Activated CD4-positive, alpha-beta T cell treated with anti-CD3 and anti-CD28 coated beads, Interleukin-2, amount 10 ng/mL, durations not matched to agents 7 days and 5 days (primary cell): ENCODE results near the gene HDGF. TPM values are rescaled to one million over a fixed set of nuclear protein-coding genes. Genes with fewer than 3 reads are reported as not detected.

ENCODE experiments used
- CTCF ChIA-PET: fragments of 350-600 bp; sonication (Branson Sonifier 250); formaldehyde crosslinking; loops from one replicate; lab custom pipeline; 2021; ENCODE audit warnings: antibody characterized with exemption; lab: Charles Lee
- POLR2A ChIA-PET: fragments of 350-600 bp; sonication (Branson Sonifier 250); formaldehyde crosslinking; loops from one replicate; lab custom pipeline; 2021; ENCODE audit warnings: antibody characterized with exemption; lab: Charles Lee
- DNase-seq: peaks from one replicate; pipeline ENCODE4 v3.0.0-alpha.2; 2020
- H3K27ac Mint-ChIP-seq: one replicate; pipeline ENCODE4 v1.8.0; 2021; ENCODE audit warnings: mild to moderate bottlenecking, moderate library complexity, mixed read lengths
- H3K27me3 Mint-ChIP-seq: one replicate; pipeline ENCODE4 v1.8.0; 2021; ENCODE audit warnings: mixed read lengths
- H3K36me3 Mint-ChIP-seq: one replicate; pipeline ENCODE4 v1.8.0; 2021; ENCODE audit warnings: low read depth, mixed read lengths
- H3K4me1 Mint-ChIP-seq: one replicate; pipeline ENCODE4 v1.8.0; 2021; ENCODE audit warnings: mixed read lengths
- H3K4me3 Mint-ChIP-seq: one replicate; pipeline ENCODE4 v1.8.0; 2021; ENCODE audit warnings: mild to moderate bottlenecking, moderate library complexity, mixed read lengths
- H3K9me3 Mint-ChIP-seq: one replicate; pipeline ENCODE4 v1.8.0; 2021; ENCODE audit warnings: mixed read lengths
- total RNA-seq, 2 experiments: library from RNA; stranded (reverse); gene quantifications; one replicate each; pipeline ENCODE4 v1.2.3, GENCODE V29; 2021

HDGF gene
- total RNA-seq, result 100 to 1,000 TPM; 288 to 301 TPM

DNA sequence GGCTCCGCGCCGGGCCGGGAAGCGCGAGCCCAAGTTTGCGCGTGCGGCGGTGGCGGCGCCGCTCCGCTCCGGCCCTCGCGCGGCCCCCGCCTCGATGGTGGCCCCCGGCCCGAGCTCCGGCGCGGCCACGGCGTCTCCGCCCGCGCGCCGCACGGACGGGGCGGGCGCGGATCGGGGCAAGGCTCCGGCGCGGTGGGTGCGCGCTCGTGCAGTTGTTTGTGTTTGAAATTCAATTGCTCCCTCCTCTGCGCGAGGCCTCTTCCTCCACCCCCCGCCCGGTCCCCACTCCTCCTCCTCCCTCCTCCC is at the start of gene HDGF:
TSS of gene HDGF (minus strand) at position 225 of the 306 bp plus-strand sequence. CDS start 246 bp downstream, outside the sequence.
- Mint-ChIP-seq H3K27me3 (no peaks in the 10 kb centered on the region), H3K4me1 (peaks cover 51% of the 10 kb centered on the region), H3K27ac (peak within 1 kb of the TSS; percentile 95), H3K4me3 (peak within 1 kb of the TSS; percentile 95), H3K36me3 (peaks cover 33% of the 10 kb centered on the region), H3K9me3 (no peaks in the 10 kb centered on the region)
- ChIA-PET POLR2A (interaction anchor here (0.5 to 1.9 kb wide), 6 partner anchors 9 to 23 kb away, joined by 3 to 8 read pairs (median 4); partner anchors contain the start of genes ISG20L2, METTL25B, MRPL24 and PRCC), CTCF (interaction anchor here (0.9 to 2.4 kb wide), 8 partner anchors 9 to 177 kb away, joined by 3 to 13 read pairs (median 4); partner anchors contain the start of genes NTRK1 and PRCC)
- no peak for DNase-seq

DNA sequence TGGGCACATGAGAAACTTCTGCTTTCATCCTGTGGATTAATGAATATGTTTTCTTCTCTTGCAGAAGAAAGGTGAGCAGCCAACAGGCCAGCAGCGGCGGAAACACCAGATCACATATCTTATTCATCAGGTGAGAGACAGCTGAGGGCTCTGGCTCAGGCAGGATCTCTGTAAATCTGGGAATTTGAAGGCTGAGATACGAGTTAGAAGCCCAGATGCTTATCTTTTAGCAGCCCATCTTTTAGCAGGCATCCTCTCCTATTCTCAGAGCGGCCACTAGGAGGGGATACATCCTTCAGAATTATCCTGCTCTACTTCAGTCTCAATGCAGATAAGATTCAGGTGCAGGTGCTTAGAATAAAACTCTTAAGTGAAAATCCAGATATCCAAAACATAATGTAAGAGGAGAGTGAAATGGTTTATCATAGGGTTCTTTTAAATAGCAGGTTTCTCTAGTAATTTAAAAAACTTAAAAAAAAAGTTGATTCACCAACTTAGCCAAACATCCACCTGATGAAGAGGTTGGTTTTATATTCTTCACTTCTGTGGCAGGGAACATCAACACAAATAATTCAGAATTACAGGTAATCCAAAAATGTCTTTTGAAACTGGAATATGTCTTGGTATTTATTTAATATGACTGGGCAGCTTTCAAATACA is 45.9 kb upstream of the HDGF start:
- Mint-ChIP-seq H3K4me3 (no peak overlapping the region), H3K36me3 (peaks cover 42% of the 10 kb centered on the region), H3K4me1 (peaks cover 20% of the 10 kb centered on the region), H3K27me3 (no peaks in the 10 kb centered on the region), H3K9me3 (no peaks in the 10 kb centered on the region), H3K27ac (no peak overlapping the region)
- ChIA-PET CTCF (interaction anchor here (0.7 to 21.9 kb wide), 12 partner anchors 10 to 130 kb away, joined by 3 to 247 read pairs (median 4); partner anchors contain the start of genes INSRR and NTRK1), POLR2A (no interaction called here)
- DNase-seq, result peak; percentile 77

DNA sequence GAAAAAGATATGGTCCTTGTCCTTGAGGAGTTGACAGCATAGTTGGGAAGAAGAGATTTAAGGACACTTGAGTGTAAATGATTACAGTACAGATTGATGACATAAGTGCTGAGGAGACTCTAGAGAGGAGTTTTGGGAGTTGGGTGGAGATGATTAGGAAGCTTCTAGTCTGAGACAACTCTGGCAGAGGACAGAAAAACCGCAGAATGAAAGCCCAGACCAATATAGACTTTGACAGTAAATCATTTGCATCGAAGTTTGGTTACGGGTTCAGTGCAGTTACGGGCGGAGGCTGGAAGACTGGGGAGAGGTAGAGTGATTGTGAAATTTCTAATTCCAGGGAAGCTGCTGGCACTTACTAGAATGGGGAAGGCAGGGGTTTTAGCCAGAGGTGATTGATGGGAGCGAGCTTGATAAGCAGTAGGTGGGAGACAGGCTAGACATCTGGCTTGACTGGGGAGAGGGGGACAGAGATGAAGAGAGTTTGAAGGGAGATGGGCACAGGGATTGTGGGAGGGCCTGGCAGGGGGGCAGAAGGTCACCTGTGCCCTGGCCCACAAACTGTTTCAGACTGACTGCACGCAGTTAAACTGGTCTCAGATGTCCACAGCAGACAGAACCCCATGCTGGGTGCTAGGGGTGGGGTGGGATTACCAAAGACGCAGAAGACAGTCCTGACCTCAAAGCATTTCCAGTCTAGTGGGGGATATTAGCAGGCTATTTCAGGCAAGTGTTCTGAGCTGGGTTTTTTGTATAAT is 45.0 kb upstream of the HDGF start:
- H3K4me3 Mint-ChIP-seq, result no peak overlapping the region
- peaks cover 45% of the 10 kb centered on the region for H3K36me3 Mint-ChIP-seq
- H3K27me3 Mint-ChIP-seq, result no peaks in the 10 kb centered on the region
- H3K27ac Mint-ChIP-seq, result no peak overlapping the region
- H3K9me3 Mint-ChIP-seq, result no peaks in the 10 kb centered on the region
- no peak for DNase-seq
- CTCF ChIA-PET, result interaction anchor here (0.7 to 21.9 kb wide), 13 partner anchors 9 to 131 kb away, joined by 3 to 247 read pairs (median 4); partner anchors contain the start of genes INSRR and NTRK1
- peaks cover 15% of the 10 kb centered on the region for H3K4me1 Mint-ChIP-seq
- POLR2A ChIA-PET, result no interaction called here

DNA sequence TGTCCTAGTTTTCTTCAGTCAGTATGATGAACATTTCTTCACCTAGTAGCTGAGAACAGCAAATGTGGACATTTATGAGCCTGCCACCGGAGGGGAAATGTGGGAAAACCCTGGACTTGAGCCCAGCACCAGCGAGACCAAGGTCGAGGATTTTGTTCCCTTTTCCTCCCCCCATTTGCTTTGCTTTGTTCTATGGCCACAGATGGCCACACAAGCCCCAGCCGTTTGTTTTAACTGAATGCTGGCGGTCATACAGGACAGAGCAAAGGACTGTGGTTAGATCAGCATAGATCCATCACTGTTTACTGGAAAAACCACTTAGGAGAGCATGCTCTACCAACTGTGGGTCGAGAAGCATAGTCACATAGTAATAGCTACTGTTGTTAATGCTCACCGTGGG is 44.3 kb upstream of the HDGF start:
- Mint-ChIP-seq H3K4me3 (no peak overlapping the region), H3K9me3 (no peaks in the 10 kb centered on the region), H3K27me3 (no peaks in the 10 kb centered on the region), H3K4me1 (peaks cover 7% of the 10 kb centered on the region), H3K36me3 (peaks cover 51% of the 10 kb centered on the region), H3K27ac (no peak overlapping the region)
- no peak for DNase-seq
- ChIA-PET CTCF (interaction anchor here (0.9 to 21.9 kb wide), 6 partner anchors 10 to 96 kb away, joined by 3 to 247 read pairs (median 6); partner anchors contain the start of genes INSRR and NTRK1), POLR2A (no interaction called here)

DNA sequence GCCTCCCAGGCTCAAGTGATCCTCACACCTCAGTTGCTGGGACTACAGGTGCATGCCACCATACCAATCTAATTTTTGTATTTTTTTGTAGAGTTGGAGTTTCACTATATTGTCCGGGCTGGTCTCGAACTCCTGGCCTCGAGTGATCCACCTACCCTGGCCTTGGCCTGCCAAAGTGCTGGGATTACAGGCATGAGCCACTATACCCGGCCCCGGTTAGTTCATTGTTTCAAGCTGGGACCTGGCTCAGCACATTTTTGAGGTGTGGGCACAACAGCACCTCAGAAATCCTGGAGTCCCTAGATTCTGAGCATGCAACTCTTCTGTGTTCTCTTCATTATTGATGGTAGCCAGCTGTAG is 43.9 kb upstream of the HDGF start:
- DNase-seq, result no peak
- POLR2A ChIA-PET, result no interaction called here
- no peak overlapping the region for H3K4me3 Mint-ChIP-seq
- CTCF ChIA-PET, result interaction anchor here (0.9 to 21.9 kb wide), 5 partner anchors 10 to 89 kb away, joined by 3 to 247 read pairs (median 8); partner anchors contain the start of genes INSRR and NTRK1
- peaks cover 53% of the 10 kb centered on the region for H3K36me3 Mint-ChIP-seq
- no peaks in the 10 kb centered on the region for H3K9me3 Mint-ChIP-seq
- H3K27me3 Mint-ChIP-seq, result no peaks in the 10 kb centered on the region
- H3K4me1 Mint-ChIP-seq, result peaks cover 6% of the 10 kb centered on the region
- H3K27ac Mint-ChIP-seq, result no peak overlapping the region

DNA sequence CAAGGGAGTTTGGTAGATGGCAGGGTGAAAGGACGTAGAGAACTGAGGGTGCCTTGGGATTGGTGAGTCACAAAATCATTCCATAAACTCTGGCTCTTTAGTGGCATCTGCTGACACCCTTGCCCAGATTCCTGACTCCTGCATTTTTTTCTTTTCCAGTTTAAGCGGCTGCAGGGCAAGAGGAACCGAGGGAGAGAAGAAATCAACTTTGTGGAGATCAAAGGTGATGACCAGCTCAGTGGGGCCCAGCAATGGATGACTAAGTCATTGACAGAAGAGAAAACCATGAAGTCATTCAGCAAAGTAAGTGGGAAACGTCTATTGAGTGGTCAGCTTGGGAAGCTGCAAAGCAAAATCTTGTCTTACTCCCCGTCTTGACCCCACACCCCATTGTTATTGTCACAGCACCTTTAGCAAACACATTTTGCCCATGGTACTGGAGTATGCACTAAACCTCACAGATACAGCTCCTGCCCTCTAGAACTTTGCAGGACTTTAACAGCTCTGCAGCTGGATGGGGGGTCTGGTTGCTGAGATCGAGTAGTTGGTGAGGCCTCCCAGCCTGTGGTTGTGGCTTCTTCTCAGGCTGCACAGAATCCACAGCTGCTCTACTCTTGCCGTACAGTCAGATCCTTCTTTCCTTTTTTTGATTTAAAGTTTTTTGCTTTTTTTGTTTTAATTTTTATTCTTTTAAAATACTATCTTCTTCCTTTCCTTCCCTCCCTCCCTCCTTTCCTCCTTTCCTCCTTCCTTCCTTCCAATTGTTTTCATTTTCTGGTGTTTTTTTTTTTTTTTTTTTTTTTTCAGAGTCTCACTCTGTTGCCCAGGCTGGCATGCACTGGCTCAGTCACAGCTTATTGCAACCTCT is 43.3 kb upstream of the HDGF start:
- DNase-seq, result no peak
- no peaks in the 10 kb centered on the region for H3K9me3 Mint-ChIP-seq
- H3K36me3 Mint-ChIP-seq, result peaks cover 57% of the 10 kb centered on the region
- POLR2A ChIA-PET, result no interaction called here
- no peaks in the 10 kb centered on the region for H3K27me3 Mint-ChIP-seq
- CTCF ChIA-PET, result interaction anchor here (2.0 to 21.9 kb wide), 2 partner anchors 64 to 89 kb away, joined by 4 to 247 read pairs; partner anchors contain the start of genes INSRR and NTRK1
- H3K27ac Mint-ChIP-seq, result no peak overlapping the region
- H3K4me3 Mint-ChIP-seq, result no peak overlapping the region
- peaks cover 4% of the 10 kb centered on the region for H3K4me1 Mint-ChIP-seq

DNA sequence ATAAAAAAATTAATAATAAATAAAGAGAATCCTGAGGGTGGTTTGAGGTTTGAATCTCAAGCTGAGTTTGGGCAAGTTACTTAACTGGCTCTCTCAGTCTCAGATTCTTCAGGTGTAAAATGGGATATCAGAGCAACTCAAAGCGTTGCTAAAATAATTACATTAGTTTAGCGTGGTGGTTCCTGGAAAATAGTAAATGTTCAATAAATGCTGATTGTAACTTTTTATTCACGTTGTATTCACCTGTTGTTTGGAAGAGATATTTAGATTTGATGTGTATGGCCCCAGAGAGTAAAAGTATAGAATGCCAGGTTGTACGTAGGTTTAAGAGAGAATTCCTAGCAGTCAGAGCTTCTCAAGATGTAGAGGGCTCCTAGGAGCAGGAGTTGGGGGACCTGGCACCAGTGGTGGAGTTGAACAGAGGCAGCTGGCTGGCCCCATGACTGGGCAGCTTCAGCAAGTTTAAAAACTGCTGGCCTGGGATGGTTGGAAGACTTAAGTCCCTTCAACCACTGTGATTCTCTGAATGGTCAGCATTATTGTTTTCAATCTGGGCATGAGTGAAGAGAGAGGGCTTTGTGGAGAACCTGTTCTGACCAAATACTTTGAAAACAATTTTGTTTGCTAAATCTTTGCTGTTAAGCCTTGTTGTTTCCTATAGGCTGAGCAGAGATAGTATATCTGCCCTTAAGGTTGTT is 38.3 kb upstream of the HDGF start:
- ChIA-PET POLR2A (interaction anchor here (0.6 kb wide), 1 partner anchor 26 kb away, joined by 3 read pairs; no protein-coding TSS in a partner anchor), CTCF (interaction anchor here (0.7 to 2.2 kb wide), 6 partner anchors 20 to 114 kb away, joined by 3 to 12 read pairs (median 3); partner anchors contain the start of genes INSRR and NTRK1)
- peaks cover 7% of the 10 kb centered on the region for H3K4me1 Mint-ChIP-seq
- no peak for DNase-seq
- no peak overlapping the region for H3K27ac Mint-ChIP-seq
- H3K27me3 Mint-ChIP-seq, result no peaks in the 10 kb centered on the region
- H3K9me3 Mint-ChIP-seq, result no peaks in the 10 kb centered on the region
- peaks cover 47% of the 10 kb centered on the region for H3K36me3 Mint-ChIP-seq
- no peak overlapping the region for H3K4me3 Mint-ChIP-seq

DNA sequence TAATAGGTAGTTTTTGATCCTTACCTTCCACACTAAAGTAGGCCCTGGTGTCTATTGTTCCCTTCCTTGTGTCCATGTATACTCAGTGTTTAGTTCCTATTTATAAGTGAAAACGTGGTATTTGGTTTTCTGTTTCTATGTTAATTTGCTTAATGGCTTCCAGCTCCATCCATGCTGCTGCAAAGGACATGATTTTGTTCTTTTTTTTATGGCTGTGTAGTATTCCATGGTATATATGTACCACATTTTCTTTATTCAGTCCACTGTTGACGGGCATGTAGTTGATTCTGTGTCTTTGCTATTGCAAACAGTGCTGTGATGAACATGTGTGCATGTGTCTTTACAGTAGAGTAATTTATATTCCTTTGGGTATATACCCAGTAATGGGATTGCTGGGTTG is 36.7 kb upstream of the HDGF start:
- CTCF ChIA-PET, result interaction anchor here (1.3 to 1.7 kb wide), 2 partner anchors 11 to 15 kb away, joined by 3 to 4 read pairs; no protein-coding TSS in a partner anchor
- POLR2A ChIA-PET, result no interaction called here
- no peak for DNase-seq
- Mint-ChIP-seq H3K9me3 (no peaks in the 10 kb centered on the region), H3K4me1 (peaks cover 3% of the 10 kb centered on the region), H3K4me3 (no peak overlapping the region), H3K36me3 (peaks cover 41% of the 10 kb centered on the region), H3K27me3 (no peaks in the 10 kb centered on the region), H3K27ac (no peak overlapping the region)

DNA sequence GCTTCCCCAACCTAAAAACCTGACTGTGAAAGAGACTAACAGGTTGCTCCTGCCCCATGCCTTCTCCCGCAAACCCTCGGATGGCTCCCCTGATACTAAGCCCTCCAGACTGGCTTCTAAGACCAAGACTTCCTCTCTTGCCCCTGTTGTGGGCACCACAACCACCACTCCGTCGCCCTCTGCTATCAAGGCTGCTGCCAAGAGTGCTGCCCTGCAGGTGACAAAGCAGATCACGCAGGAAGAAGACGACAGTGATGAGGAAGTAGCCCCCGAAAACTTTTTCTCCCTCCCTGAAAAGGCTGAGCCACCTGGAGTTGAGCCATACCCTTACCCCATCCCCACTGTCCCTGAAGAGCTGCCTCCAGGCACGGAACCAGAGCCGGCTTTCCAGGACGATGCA is 35.2 kb upstream of the HDGF start:
- ChIA-PET CTCF (interaction anchor here (1.4 to 1.8 kb wide), 2 partner anchors 60 to 75 kb away, joined by 5 to 6 read pairs; partner anchors contain the start of gene NTRK1), POLR2A (no interaction called here)
- peaks cover 10% of the 10 kb centered on the region for H3K4me1 Mint-ChIP-seq
- no peak overlapping the region for H3K27ac Mint-ChIP-seq
- H3K36me3 Mint-ChIP-seq, result peaks cover 49% of the 10 kb centered on the region
- no peak for DNase-seq
- no peak overlapping the region for H3K4me3 Mint-ChIP-seq
- no peaks in the 10 kb centered on the region for H3K27me3 Mint-ChIP-seq
- no peaks in the 10 kb centered on the region for H3K9me3 Mint-ChIP-seq

DNA sequence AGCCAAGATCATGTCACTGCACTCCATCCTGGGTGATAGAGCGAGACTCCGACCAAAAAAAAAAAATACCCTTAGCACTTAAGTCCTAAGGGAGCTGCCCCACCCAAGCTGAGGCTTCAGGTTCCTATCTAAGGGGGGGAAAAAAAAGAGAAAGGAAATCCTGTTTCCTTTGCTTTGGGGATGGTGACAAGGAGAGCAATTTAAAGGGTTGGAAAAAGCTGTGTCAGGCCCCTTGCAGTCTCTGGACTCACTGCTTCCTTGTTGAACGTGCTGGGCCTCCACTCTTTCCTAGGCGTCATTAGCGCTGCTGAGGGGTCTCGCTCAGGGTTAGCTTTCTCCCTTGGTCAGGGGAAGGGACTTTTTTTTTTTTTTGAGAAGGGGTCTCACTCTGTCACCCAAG is 34.0 kb upstream of the HDGF start:
- no peak overlapping the region for H3K4me3 Mint-ChIP-seq
- ChIA-PET CTCF (interaction anchor here (1.1 to 1.8 kb wide), 3 partner anchors 13 to 76 kb away, joined by 4 to 5 read pairs (median 5); partner anchors contain the start of gene NTRK1), POLR2A (no interaction called here)
- peak overlapping the region; percentile 67 for H3K27ac Mint-ChIP-seq
- H3K9me3 Mint-ChIP-seq, result no peaks in the 10 kb centered on the region
- peaks cover 45% of the 10 kb centered on the region for H3K36me3 Mint-ChIP-seq
- peaks cover 16% of the 10 kb centered on the region for H3K4me1 Mint-ChIP-seq
- no peaks in the 10 kb centered on the region for H3K27me3 Mint-ChIP-seq
- no peak for DNase-seq

DNA sequence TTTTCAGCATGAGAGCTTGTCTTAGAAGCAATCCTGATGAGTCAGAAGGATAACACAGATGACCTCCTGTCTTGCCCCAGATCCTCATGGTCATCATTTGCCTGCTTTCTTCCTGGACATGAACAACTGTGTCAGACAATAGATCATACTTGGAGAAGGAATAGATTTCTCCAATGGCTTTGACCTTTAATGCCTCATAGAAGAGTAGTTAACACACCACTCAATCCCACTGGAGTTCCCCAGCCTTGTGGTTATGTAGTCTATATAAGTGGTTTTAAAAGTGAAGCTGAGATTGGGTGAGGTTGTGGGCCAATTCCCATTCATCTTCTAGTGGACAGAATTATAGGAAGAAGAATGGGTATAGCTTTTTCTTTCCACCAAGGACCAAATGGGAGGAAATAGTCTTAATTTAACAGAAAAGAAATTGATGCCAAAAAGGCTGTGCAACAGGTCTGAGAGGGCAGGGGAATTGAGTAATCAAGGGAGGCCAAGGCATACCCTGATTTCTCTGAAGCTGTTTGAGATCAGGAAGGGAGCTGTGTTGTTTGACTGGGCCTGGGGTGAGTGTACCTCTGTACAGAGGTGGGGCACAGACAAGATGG is 30.2 kb upstream of the HDGF start:
- Mint-ChIP-seq H3K4me3 (no peak overlapping the region), H3K9me3 (no peaks in the 10 kb centered on the region), H3K27me3 (no peaks in the 10 kb centered on the region), H3K36me3 (peaks cover 28% of the 10 kb centered on the region), H3K27ac (peak overlapping the region; percentile 38), H3K4me1 (peaks cover 30% of the 10 kb centered on the region)
- ChIA-PET CTCF (interaction anchor here (0.8 to 1.9 kb wide), 7 partner anchors 9 to 57 kb away, joined by 3 to 8 read pairs (median 6); partner anchors contain the start of gene PRCC), POLR2A (interaction anchor here (0.6 kb wide), 1 partner anchor 1793 kb away, joined by 3 read pairs; no protein-coding TSS in a partner anchor)
- DNase-seq, result no peak
